ACHN (cell line): ENCODE measurements around the gene HRCT1.

ENCODE experiments used
- DNase-seq: peaks from one replicate; pipeline ENCODE4 v3.0.0-alpha.2; 2015
- in situ Hi-C: cut with HindIII; loops from 2 replicates; pipeline ENCODE4 v1.10.0; 2017; ENCODE audit warnings: low sequenced_read_pairs, low pct_ligation_motif_present, low pct_unique_long_range_greater_than_20kb

Gene HRCT1

DNA sequence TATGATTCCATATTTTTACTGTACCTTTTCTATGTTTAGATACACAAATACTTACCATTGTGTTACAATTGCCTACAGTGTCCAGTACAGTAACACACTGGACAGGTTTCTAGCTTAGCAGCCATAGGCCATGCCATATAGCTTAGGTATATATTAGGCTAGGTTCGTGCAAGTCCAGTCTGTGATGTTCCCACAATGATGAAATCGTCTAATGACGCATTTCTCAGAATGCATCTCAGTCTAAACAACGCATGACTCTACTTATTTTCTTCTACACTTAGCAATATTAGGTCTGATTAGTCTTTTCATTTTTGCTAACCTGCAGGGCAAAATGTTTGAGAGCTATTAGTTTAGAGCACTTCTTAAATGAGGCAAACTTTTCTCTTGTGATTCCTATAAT lies 29.3 kb downstream of the HRCT1 start:
- in situ Hi-C loops, result no loop called here
- no peak for DNase-seq

DNA sequence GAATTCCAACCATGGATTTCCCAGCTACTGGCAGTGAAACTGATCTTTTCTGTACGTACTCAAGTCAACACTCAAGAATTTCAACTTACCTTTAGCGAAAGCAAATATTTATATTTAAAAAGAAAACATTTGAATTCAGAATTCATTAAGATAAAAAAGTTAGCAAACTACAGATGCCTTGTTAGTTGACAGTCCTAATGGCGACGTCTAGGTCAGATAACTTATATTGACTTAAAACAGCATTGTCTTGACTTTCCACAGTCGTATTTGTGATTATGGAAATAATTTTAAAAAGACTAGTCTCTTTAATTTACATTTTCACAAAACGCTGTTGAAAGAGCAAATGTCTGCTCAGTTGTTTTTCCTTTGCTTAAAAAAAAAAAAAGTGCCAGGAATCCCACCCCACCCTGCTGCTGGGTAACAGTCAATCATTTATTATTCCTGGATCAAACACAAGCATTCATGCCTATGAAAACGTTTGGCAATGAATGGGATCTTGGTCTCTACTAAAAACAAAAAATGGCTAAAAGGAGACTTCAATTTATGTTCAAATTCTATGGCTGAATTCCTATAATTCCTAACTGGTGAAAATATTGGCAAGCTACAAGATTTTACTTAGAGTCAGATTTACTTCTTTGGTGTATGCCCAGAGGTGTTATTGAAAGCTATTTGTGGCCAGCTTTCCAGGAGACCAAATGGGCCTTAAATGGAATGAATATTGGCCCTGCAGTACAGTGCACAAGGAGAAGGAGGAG lies 29.9 kb downstream of the HRCT1 start:
- peak; percentile 17 for DNase-seq
- in situ Hi-C loops, result no loop called here

DNA sequence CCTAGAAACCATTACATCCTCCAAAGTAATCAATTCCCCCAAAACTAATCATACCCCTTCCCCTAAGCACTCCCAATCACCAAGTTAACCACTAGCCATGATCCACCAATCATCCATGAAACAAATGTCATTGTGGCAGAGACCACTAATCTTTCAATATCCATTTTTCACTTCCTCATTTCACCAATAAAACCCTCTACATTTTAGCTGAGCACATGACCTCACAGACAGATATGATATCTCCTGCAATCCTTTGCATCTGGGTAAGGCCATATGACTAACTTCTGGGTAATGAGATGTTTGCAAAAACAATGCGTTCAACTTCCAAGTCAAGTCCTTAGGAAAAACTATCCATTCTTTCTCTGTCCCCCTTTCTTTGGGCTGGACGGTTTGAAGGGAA lies 31.2 kb downstream of the HRCT1 start:
- in situ Hi-C loops, result no loop called here
- DNase-seq, result no peak

DNA sequence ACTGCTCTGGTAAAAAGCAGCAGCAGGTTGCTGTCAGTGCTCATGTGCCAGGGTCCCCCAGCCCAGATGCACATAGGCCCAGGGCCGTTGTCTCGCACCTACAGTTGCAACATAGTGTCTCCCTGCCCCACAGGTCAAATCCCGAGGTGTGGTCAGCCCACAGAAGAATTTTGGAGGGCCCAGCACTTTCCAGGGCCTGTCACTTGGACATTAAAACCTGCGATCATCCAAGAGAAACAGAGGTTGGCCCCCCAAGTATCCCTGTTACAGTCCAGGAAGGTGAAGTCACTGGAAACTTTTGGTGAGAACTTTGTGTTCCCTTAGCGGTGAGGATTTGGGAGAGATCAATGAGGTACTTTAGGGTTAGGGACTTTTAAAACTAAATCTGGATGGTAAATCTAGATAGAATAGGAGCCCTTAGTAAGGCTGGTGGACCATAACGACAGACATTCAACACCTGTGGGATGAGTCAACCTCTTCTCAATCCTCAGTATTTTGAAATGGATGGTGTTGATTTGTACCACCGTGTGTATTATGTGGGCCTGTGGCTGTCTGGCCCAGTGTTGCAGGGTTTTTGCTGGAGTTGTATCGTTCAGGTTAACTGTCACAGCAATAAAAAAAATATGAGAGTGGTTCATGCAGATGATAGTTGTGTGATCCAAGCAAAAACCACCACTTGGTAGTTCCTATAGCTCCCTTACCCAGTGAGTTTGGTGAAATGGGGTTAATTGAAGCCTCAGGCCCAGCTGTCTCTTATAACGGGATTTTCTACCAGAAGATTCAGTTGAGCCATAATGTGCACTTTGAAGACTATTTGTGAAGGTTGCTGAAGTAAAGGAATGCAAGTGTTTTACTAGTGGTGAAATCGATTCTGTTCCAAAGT lies 32.7 kb downstream of the HRCT1 start:
- in situ Hi-C loops, result no loop called here
- no peak for DNase-seq

DNA sequence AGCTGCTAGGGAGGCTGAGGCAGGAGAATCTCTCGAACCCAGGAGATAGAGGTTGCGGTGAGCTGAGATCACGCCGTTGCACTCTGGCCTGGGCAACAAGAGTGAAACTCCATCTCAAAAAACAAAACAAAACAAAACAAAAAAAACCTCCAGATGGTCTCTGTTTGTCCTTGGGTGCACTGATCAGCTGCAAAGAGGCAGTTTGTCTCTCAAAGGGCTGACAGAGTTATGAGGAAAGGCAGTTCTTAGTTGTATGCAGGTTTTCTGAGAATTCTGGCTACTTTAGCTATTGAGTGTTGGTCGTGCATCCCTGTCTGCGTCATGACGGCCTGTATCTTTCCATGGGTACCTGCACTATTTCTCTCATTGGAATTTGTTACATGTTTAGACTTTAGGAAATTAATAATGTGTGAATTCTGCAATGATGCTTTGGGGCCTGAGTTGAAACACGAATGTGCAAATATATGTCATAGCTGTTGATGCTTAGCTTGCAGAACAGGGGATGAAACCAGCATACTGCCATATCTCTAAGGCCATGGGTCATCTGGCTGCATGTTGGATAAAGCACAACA lies 33.8 kb downstream of the HRCT1 start:
- in situ Hi-C loops, result no loop called here
- DNase-seq, result no peak

DNA sequence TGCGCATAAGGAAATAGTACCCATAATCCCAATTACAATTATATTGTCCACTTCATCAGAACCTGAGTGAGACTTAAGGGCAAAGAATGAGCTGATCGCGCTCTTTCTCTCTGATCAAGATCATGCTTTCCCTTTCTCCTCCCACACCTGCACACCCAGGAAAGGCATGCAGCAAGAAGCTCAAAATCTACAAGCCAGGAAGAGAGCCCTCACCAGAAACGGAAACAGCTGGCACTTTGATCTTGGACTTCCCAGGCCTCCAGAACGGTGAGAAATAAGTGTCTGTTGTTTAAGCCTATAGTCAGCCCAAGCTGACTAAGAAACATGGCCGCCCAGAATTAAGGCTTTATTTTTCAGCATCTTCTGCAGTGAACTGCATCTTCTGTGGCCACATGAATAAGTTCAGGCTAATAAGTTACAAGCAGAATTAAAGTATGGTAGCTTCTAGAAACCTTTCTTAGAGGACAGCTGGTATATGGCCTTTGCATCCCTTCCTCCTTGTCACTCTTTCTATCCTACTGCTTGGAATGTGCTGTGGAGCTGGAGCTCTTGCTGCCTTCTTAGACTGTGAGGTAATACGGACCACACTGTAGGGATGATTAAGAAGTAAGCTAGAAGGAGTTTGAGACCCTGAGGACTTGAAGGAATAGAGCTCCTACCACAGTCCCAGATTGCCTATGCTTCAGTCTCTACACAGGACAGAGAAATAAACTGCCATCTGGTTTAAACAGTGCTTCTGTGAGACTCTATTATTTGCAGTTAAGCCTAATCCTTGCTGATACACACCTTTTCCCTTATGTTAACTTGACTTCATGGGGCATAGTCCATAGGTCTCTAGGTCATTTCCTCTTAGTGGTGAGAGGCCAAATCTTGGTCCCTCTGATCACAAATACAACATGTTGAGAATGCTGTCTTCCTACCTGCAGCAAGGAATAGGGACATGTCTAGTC lies 34.7 kb downstream of the HRCT1 start:
- in situ Hi-C loops, result no loop called here
- DNase-seq, result no peak

DNA sequence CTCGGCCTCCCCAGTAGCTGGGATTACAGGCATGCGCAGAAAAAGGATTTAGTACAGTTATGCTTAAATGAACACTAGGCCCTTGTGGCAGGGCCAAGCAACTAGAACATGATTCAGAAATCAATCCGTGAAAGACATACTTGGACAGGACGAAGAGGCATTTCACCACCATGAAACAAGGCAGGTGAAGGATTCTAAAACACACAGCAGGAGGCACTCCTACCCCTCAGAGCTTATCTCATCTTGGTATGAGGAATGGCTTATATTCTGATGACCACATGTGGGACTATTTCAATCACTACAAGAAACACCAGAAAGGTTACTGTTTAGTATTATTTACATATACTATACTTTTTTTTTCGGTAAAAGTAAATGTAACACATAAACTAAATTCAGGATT lies 36.3 kb downstream of the HRCT1 start:
- DNase-seq, result no peak
- in situ Hi-C loops, result no loop called here

DNA sequence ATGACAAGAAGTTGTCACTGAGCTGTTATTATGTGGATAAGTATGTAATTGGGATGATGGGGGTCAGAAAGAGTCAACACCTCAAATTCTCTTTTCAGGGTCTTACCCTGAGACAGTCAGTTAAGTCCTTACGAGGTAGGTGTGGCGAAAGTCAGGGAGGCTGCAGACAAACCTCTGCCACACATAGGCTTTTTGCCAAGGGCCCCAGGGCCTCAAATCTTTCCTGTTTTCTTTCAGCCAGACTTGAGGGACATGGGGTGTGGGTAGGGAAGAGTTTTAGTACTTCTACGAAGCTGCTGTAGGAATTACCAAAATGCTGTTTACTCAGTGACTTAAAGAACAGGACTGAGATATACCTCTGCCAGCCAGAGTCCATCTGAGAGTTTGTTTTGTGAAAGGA lies 38.2 kb downstream of the HRCT1 start:
- no peak for DNase-seq
- in situ Hi-C loops, result no loop called here

DNA sequence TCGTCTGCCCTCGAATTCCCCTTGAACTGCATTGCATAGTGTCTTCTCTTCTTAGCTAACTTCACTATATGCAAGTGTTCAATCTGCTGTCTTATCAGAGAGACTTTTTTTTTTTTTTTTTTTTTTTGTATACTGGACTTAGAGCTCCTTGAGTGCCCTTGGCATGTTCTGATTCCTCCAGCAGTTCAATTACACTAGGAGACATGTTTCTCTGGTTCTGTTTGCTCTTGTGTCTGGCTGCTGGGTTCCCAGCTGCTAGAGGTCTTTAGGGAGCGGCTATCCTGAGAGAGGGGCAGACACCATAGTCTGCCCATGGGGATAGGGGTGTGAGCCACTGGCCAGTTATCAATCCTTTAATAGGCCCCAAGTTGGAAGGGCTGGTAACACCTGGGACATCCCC lies 38.8 kb downstream of the HRCT1 start:
- no peak for DNase-seq
- in situ Hi-C loops, result no loop called here

DNA sequence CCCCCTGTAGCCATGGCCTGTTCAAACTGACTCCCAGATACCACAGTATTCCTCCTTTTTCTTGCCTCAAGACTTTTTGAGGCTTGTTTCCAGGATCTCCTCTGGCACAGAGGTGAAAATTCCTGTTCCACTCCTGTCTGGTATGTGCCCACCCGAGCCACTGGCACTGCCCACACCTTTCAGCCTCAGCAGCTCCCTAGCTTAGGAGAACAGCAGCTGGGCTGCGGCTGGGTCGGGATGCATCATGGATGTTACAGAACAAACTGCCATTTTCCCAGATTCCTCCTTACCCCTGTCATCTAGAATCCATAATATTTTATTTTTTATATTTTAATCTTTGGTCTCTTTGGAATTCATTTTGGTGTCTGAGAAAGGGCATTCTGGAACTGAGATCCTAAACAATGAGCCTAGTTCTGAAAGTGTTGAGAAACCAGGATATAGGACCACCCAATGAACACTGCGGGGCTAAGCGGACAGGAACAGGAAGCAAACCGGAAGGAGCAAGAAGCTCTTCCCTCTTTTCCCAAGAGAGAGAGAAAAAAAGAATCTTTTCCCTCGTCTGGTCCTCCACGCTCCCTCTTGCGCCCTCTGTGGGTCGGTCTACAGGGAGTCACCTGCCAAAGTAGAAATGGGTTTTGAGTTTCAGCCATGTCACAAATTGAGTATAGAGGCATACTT lies 39.5 kb downstream of the HRCT1 start:
- in situ Hi-C loops, result no loop called here
- peak; percentile 91 for DNase-seq

DNA sequence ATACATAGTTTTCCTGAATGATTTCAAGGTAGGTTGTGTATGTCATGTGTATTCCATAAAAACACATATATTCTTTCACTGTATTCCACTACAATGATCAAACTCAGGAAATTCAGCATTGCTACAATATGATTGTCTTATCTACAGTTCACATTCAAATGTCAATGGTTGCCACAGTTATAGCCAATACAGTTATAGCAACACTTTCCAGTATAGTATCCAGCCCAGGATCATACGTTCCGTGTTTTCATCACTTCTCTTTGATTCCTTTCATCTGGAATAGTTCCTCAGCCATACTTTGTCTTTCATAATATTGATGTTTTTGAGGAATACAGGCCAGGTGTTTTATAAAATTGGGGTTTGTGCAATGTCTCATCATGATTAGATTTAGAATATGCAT lies 42.4 kb downstream of the HRCT1 start:
- in situ Hi-C loops, result no loop called here
- no peak for DNase-seq

DNA sequence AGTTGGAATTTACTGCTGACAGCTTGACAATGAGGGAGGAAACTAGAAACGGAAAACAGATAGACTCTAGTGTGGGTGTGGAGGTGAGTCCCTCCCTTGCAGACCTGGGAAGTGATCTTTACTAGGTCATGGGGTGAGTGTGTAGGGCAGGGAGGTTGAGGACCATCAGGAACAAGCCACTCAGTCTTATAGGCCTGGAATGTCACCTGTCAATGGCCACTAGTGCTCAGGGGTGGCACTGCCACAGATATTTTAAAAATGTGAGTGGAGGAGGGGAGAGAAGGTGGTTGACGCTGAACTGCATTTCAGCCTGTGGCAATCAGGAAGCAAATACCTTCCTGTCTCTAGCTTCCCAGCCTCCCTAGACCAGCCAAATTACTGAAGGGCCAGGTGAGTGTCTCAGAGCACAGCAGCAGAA lies 42.9 kb downstream of the HRCT1 start:
- DNase-seq, result no peak
- in situ Hi-C loops, result no loop called here

DNA sequence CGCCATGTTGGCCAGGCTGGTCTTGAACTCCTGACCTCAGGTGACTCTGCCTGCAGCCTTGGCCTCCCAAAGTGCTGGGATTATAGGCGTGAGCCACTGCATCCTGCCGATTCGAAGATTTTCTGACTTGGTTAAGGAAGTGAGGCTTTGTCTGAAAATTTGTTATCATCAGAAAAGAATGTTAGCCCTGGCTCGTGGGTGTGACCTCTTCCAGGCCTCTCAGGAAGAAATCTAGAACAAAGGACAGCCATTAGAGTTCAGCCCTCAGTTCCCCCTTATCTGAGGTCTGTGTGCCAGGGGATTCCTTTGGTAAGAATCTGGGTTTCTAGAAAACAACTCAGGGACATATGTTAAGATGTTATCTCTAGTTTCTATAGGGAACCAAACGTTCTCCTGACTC lies 45.7 kb downstream of the HRCT1 start:
- no peak for DNase-seq
- in situ Hi-C loops, result no loop called here

DNA sequence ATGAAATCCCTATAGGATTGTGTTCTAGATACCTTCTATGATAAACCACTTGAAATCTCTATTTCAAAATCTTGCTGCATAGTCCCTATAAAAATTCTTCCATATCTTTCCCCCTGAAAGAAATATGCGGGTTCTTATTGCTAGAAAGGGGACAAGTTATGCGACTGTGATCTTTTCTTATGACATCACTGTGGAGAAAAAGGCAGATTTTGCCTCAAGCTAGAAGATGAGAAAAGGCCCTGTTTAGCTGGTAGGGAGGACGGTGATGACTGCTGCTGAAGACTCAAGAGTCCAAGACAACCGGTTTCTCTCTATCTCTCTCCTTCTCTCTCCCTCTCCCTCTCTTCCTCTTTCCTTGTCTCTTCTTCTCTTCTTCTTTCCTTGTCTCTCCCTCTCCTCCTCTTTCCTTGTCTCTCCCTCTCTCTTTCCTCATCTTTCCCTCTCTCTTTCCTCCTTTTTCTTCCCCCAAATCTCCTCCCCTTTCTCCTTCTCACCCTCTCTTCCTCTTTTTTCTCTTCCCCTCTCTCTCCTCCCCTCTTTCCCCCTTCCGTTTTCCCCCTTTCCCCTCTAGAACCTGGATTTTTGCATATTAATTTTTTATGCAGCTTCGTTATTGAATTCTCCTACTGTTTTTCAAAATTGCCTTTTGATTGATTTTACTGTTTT lies 46.7 kb downstream of the HRCT1 start:
- no peak for DNase-seq
- in situ Hi-C loops, result no loop called here

DNA sequence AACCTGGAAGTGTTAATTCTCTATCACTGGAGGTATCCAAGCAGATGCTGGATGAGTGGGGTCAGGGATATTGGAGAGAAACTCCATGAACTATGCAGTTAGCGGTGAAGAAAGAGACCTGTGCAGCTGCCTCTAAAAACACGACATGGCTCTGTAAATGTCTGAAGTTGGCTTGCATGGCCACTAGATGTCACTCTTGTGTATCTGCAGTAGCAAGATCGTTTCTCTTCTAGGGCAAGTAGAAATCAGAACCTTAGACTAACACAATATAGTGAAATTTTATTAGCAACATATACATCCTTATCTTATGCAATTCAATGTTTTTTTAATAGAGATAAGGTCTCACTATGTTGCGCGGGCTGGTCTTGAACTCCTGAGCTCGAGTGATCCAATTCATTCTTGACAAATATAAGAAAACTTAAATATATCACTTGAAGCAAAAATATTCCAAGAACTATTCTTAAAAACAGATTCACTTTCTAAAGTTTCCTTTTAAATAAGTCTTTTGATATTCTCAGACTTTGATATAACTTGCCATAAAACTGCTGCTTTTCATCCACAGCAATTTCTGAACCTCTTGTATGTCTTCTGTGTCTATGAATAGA lies 49.0 kb downstream of the HRCT1 start:
- DNase-seq, result peak; percentile 66
- in situ Hi-C loops, result no loop called here

DNA sequence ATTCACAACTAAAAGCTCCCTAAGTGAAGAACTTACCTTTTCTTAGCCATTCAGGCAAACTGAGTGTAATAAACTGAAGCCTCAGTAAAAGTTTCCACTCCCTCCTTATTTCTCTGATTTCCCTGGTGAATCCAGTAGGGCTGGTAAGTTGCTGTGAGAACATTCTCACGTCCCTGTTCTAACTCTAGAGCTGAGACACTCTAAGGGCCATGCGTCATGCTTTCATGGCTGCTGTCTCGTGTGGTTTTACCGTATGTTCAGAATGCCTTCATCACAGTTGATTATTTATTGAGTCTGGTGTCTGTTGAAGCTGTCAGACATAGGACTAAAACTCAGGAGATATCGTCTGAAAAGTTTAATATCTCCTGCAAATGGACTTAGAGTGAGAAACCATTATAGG lies 50.6 kb downstream of the HRCT1 start:
- in situ Hi-C loops, result no loop called here
- DNase-seq, result no peak
